Upper lobe of left lung (tissue), 4 donors: Measurements from ENCODE around the gene STOML1.

Experiments
- POLR2A ChIP-seq, 4 donors: fragments of 450-650 bp; IDR thresholded peaks; one replicate each; pipeline ENCODE4 v1.5.1; 2016 to 2017; ENCODE audit warnings: antibody characterized with exemption in 4 of 4, mild to moderate bottlenecking in 2 of 4
- POLR2AphosphoS5 ChIP-seq, 2 donors: sonication (generic); formaldehyde crosslinking; IDR thresholded peaks; one replicate each; pipeline ENCODE4 v1.5.1; 2017; ENCODE audit warnings: antibody characterized with exemption in 2 of 2
- TF ChIP-seq, protein P1 (sequence below), 6 experiments: fragments of 450-650 bp in 4 of 6; fragments of 200-600 bp in 2 of 6; sonication (generic) in 2 of 6; IDR thresholded peaks; one replicate each; pipeline ENCODE4 v1.5.1; 2016 to 2019; ENCODE audit warnings: antibody characterized with exemption in 6 of 6

DNA sequence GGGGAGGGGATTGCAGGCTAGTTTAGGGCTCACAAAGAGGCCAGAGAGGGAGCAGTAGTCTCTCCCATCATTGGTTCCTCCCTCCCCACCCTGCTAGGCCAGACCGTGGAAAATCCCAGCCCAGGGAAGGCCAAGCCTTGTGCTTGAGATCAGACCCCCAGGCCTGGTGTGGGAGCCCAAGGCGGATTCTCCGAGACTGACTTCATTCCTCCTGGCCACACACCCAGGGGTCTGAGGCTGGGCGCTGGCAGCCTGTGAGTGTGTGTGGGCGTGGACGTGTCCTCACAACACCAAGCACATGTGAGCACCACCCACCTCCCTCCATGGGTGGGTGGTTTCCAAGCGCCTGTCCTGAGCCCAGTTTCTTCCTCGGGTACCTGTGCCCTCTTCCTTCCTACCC lies 61.7 kb downstream of the STOML1 start:
- TF ChIP-seq, protein P1, sequence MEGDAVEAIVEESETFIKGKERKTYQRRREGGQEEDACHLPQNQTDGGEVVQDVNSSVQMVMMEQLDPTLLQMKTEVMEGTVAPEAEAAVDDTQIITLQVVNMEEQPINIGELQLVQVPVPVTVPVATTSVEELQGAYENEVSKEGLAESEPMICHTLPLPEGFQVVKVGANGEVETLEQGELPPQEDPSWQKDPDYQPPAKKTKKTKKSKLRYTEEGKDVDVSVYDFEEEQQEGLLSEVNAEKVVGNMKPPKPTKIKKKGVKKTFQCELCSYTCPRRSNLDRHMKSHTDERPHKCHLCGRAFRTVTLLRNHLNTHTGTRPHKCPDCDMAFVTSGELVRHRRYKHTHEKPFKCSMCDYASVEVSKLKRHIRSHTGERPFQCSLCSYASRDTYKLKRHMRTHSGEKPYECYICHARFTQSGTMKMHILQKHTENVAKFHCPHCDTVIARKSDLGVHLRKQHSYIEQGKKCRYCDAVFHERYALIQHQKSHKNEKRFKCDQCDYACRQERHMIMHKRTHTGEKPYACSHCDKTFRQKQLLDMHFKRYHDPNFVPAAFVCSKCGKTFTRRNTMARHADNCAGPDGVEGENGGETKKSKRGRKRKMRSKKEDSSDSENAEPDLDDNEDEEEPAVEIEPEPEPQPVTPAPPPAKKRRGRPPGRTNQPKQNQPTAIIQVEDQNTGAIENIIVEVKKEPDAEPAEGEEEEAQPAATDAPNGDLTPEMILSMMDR (IDR thresholded peaks at IDR 0.05): no peak
- TF ChIP-seq POLR2A (IDR thresholded peaks at IDR 0.05): no peak
- no peak for TF ChIP-seq POLR2AphosphoS5 (IDR thresholded peaks at IDR 0.05)
